ENCODE data around the gene MKRN2OS.

DNA sequence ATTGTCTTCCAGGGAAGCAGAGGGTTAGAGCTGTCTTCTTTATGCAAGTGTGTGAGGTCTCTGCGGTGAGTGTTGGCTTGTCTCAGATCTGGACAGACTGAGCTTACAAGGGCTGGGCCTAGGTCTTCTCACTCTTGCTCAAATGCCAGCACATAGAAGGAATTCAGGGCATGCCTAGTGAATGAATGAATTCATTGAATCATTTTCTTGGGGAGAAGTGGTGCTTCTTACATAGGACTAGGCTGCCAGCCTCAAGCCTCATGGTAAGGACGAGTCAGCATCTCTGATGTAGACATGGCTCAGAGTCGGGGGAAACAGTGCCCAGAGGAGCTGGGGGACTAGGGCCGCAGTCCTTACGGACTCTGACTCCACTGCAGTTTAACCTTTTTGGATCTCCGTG is 28.8 kb upstream of the MKRN2OS start:
- TF ChIP-seq, protein P1, sequence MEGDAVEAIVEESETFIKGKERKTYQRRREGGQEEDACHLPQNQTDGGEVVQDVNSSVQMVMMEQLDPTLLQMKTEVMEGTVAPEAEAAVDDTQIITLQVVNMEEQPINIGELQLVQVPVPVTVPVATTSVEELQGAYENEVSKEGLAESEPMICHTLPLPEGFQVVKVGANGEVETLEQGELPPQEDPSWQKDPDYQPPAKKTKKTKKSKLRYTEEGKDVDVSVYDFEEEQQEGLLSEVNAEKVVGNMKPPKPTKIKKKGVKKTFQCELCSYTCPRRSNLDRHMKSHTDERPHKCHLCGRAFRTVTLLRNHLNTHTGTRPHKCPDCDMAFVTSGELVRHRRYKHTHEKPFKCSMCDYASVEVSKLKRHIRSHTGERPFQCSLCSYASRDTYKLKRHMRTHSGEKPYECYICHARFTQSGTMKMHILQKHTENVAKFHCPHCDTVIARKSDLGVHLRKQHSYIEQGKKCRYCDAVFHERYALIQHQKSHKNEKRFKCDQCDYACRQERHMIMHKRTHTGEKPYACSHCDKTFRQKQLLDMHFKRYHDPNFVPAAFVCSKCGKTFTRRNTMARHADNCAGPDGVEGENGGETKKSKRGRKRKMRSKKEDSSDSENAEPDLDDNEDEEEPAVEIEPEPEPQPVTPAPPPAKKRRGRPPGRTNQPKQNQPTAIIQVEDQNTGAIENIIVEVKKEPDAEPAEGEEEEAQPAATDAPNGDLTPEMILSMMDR (IDR thresholded peaks at IDR 0.05; ENCODE audit: low read depth, low read length, missing input control), result no peak
- TF ChIP-seq HNF4G (IDR thresholded peaks at IDR 0.05) (no peak), YY1 (IDR thresholded peaks at IDR 0.05) (no peak), REST (IDR thresholded peaks at IDR 0.05) (no peak), TAF1 (conservative IDR thresholded peaks at IDR 0.05) (no peak), RAD21 (IDR thresholded peaks at IDR 0.05) (no peak)

All from liver (tissue), 3 donors.